Endothelial cell of umbilical vein (primary cell): Measurements from ENCODE around the gene STRA6. TPM values are rescaled to one million over a fixed set of nuclear protein-coding genes. Genes with fewer than 3 reads are reported as not detected.

Source experiments
- BruUV-seq: library from RNA; stranded (reverse); fragments of 400-500 nt; replicated peaks from 2 replicates; lab custom pipeline; 2021; lab: Mats Ljungman, UMichigan
- CTCF ChIA-PET: fragments of 300-600, 350-600 bp; sonication (Branson Sonifier 250); formaldehyde crosslinking; loops from one replicate; lab custom pipeline; 2021; ENCODE audit warnings: antibody characterized with exemption, inconsistent platforms; lab: Charles Lee
- POLR2A ChIA-PET: fragments of 300-600, 350-600 bp; sonication (Branson Sonifier 250); formaldehyde crosslinking; loops from one replicate; lab custom pipeline; 2021; ENCODE audit warnings: antibody characterized with exemption, inconsistent platforms; lab: Charles Lee
- DNase-seq: peaks from one replicate; pipeline ENCODE4 v3.0.0-alpha.2; 2011; ENCODE audit warnings: low read depth, low spot score
- FAIRE-seq: peaks from 2 replicates; lab custom pipeline; 2011; peaks lifted over from hg19 to GRCh38; lab: Jason Lieb, UNC
- H2AFZ ChIP-seq: 2 replicates; pipeline ENCODE4 v1.6.0; 2012; ENCODE audit warnings: low read depth, low read length, control low read depth, inconsistent platforms
- H3K27ac ChIP-seq: 2 replicates; pipeline ENCODE4 v1.5.1; 2011; ENCODE audit warnings: low read depth, mild to moderate bottlenecking, control low read depth, low read length, moderate library complexity; ENCODE audit not compliant: insufficient read depth
- H3K27me3 ChIP-seq, 2 experiments: 2 replicates each; pipeline versions ENCODE4 v1.6.0 to v1.6.1; 2011; ENCODE audit warnings: low read length in 2 of 2, mixed read lengths in 1 of 2; ENCODE audit not compliant: control insufficient read depth in 2 of 2, insufficient read depth in 2 of 2
- H3K36me3 ChIP-seq, 2 experiments: 2 replicates in 1 of 2; 3 replicates in 1 of 2; pipeline ENCODE4 v1.5.1; 2011; ENCODE audit warnings: low read length in 2 of 2, mild to moderate bottlenecking in 1 of 2, moderate library complexity in 1 of 2; ENCODE audit not compliant: control insufficient read depth in 2 of 2, insufficient read depth in 2 of 2; ENCODE audit errors: extremely low read depth in 1 of 2
- H3K4me1 ChIP-seq: 3 replicates; pipeline ENCODE4 v1.5.1; 2011; ENCODE audit warnings: mild to moderate bottlenecking, low read length; ENCODE audit not compliant: control insufficient read depth, insufficient read depth; ENCODE audit errors: extremely low read depth
- H3K4me2 ChIP-seq: 2 replicates; pipeline ENCODE4 v1.6.1; 2011; ENCODE audit warnings: low read length, control low read depth, mixed read lengths; ENCODE audit not compliant: insufficient read depth
- H3K4me3 ChIP-seq, 3 experiments: fragments of 200-600 bp in 1 of 3; sonication (generic), shearing (Covaris generic) in 1 of 3; replicated peaks in 1 of 3; 2 replicates each; pipeline ENCODE4 v1.5.1; 2011 to 2016; ENCODE audit warnings: control low read depth in 3 of 3, low read length in 3 of 3, mild to moderate bottlenecking in 2 of 3, inconsistent platforms in 1 of 3, low read depth in 1 of 3, moderate library complexity in 1 of 3; ENCODE audit not compliant: insufficient read depth in 1 of 3
- H3K79me2 ChIP-seq: 2 replicates; pipeline ENCODE4 v1.6.0; 2012; ENCODE audit warnings: low read length, inconsistent platforms; ENCODE audit not compliant: control insufficient read depth, insufficient read depth
- H3K9ac ChIP-seq: replicated peaks from 2 replicates; pipeline ENCODE3; 2011; ENCODE audit warnings: low read length, control low read depth; ENCODE audit not compliant: insufficient read depth; ENCODE audit errors: extremely low read depth
- H3K9me1 ChIP-seq: replicated peaks from 3 replicates; pipeline ENCODE4 v1.6.0; 2011; ENCODE audit warnings: mild to moderate bottlenecking, low read length; ENCODE audit not compliant: control insufficient read depth, insufficient read depth; ENCODE audit errors: extremely low read depth
- H3K9me3 ChIP-seq: replicated peaks from 2 replicates; pipeline ENCODE4 v1.5.1; 2012; ENCODE audit warnings: low read length, inconsistent platforms; ENCODE audit not compliant: control insufficient read depth, insufficient read depth
- H4K20me1 ChIP-seq: replicated peaks from 2 replicates; pipeline ENCODE3; 2011; ENCODE audit warnings: mild to moderate bottlenecking, low read length; ENCODE audit not compliant: control insufficient read depth, insufficient read depth; ENCODE audit errors: extremely low read depth
- CTCF ChIP-seq, 2 donors: IDR thresholded peaks; 1 replicate in 1 of 2; 2 replicates in 1 of 2; pipeline ENCODE4 v1.5.1; 2011; ENCODE audit warnings: low read length in 2 of 2, mild to moderate bottlenecking in 2 of 2, moderate library complexity in 2 of 2, control low read depth in 1 of 2, inconsistent platforms in 1 of 2, low read depth in 1 of 2; ENCODE audit not compliant: insufficient read depth in 1 of 2; ENCODE audit errors: extremely low read depth in 1 of 2
- FOS ChIP-seq: IDR thresholded peaks from 2 replicates; pipeline ENCODE4 v1.6.1; 2011; ENCODE audit warnings: mild to moderate bottlenecking, low read length, moderate library complexity, borderline replicate concordance; ENCODE audit not compliant: insufficient read depth
- GATA2 ChIP-seq: IDR thresholded peaks from 2 replicates; pipeline ENCODE4 v1.7.0; 2011; ENCODE audit warnings: low read depth, mild to moderate bottlenecking, moderate library complexity, mixed read lengths, low read length; ENCODE audit not compliant: insufficient read length, insufficient read depth
- JUN ChIP-seq: IDR thresholded peaks from 2 replicates; pipeline ENCODE4 v1.6.1; 2011; ENCODE audit warnings: borderline replicate concordance, low read depth; ENCODE audit not compliant: insufficient read length, insufficient read depth
- MYC ChIP-seq: IDR thresholded peaks from one replicate; pipeline ENCODE4 v1.6.1; 2011; ENCODE audit warnings: mild to moderate bottlenecking, low read depth, low read length
- POLR2A ChIP-seq: IDR thresholded peaks from 2 replicates; pipeline ENCODE4 v1.6.1; 2012; ENCODE audit warnings: low read depth, mild to moderate bottlenecking, control low read depth, low read length
- dilution Hi-C: fragments of 300-500 bp; cut with MboI; formaldehyde crosslinking; loops from one replicate; pipeline ENCODE4 v1.15.0; 2019; ENCODE audit warnings: low sequenced_read_pairs; ENCODE audit not compliant: extremely low pct_ligation_motif_present
- intact Hi-C: fragments of 100-400 bp; cut with micrococcal nuclease; formaldehyde crosslinking; loops from one replicate; pipeline ENCODE4 v1.10.0; 2022
- polyA plus RNA-seq, 4 experiments: library from polyadenylated mRNA; depleted of rRNA in 3 of 4; stranded (reverse) in 3 of 4; unstranded in 1 of 4; fragments of >200 nt; gene quantifications; 2 replicates each; pipeline versions ENCODE4 v1.2.1 to v1.2.3, GENCODE V29; 2011 to 2012; ENCODE audit warnings: missing spikeins in 1 of 4
- total RNA-seq: library from RNA; stranded (reverse); gene quantifications from 2 replicates; pipeline ENCODE4 v1.2.3, GENCODE V29; 2021
- TF ChIP-seq, protein P1 (sequence below): IDR thresholded peaks from 2 replicates; pipeline ENCODE4 v1.6.1; 2011; ENCODE audit not compliant: insufficient read depth, insufficient read length

STRA6 gene
- total and polyA plus RNA-seq, 2 donors (not counting 3 experiments of a cell fraction or from before 2014, with no cell fraction given): not detected

- Histone ChIP-seq H3K27ac (no peak overlapping the region), H3K9me3 (no peaks in the 10 kb centered on the region), H3K4me1 (no peaks in the 10 kb centered on the region), H3K27me3 (peaks cover 19 to 39% of the 10 kb centered on the region in 2 experiments), H3K79me2 (no peaks in the 10 kb centered on the region), H3K9ac (no peak overlapping the region), H2AFZ (no peak overlapping the region), H3K9me1 (no peaks in the 10 kb centered on the region), H3K4me2 (no peak overlapping the region), H4K20me1 (no peaks in the 10 kb centered on the region), H3K36me3 (no peaks in the 10 kb centered on the region), H3K4me3 (no peak overlapping the region)
- DNase-seq (no peak), FAIRE-seq (no peak)
- CTCF ChIA-PET: interaction anchor here (0.7 to 1.7 kb wide), 6 partner anchors 9 to 163 kb away, joined by 3 to 7 read pairs (median 4); no protein-coding TSS in a partner anchor
- POLR2A ChIA-PET: no interaction called here
- dilution Hi-C loops (no loop called here), intact Hi-C loops (no loop called here)
- no peak for TF ChIP-seq MYC
- TF ChIP-seq, protein P1, sequence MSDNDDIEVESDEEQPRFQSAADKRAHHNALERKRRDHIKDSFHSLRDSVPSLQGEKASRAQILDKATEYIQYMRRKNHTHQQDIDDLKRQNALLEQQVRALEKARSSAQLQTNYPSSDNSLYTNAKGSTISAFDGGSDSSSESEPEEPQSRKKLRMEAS: no peak
- no TSS peak for BruUV-seq
Observed at GRCh38 chr15:74144153-74144775, 58.3 kb downstream of the STRA6 start.

- H2AFZ ChIP-seq: no peak overlapping the region
- no TSS peak for BruUV-seq
- H3K4me3 ChIP-seq: no peak overlapping the region
- H3K27ac ChIP-seq: no peak overlapping the region
- no peaks in the 10 kb centered on the region for H3K79me2 ChIP-seq
- peaks cover 29 to 36% of the 10 kb centered on the region in 2 experiments for H3K27me3 ChIP-seq
- H3K4me2 ChIP-seq: no peak overlapping the region
- H3K9me1 ChIP-seq: no peaks in the 10 kb centered on the region
- FAIRE-seq: peak; percentile 4
- no peaks in the 10 kb centered on the region for H4K20me1 ChIP-seq
- TF ChIP-seq FOS (no peak), JUN (no peak), GATA2 (no peak), CTCF (IDR thresholded peaks at IDR 0.05; ENCODE audit: extremely low read depth in 1 of 2, insufficient read depth in 1 of 2, low read depth in 1 of 2, low read length in 2 of 2) (no peak), MYC (no peak), POLR2A (no peak)
- DNase-seq: no peak
- peaks cover 5% of the 10 kb centered on the region for H3K4me1 ChIP-seq
- ChIA-PET CTCF (no interaction called here), POLR2A (no interaction called here)
- intact Hi-C loops: no loop called here
- no peaks in the 10 kb centered on the region for H3K9me3 ChIP-seq
- no peaks in the 10 kb centered on the region for H3K36me3 ChIP-seq
- no peak overlapping the region for H3K9ac ChIP-seq
- dilution Hi-C loops: no loop called here
Observed at GRCh38 chr15:74141591-74141990, 61.0 kb downstream of the STRA6 start.
